ENCODE data around the gene RBM17. TPM values are rescaled to one million over a fixed set of nuclear protein-coding genes. Genes with fewer than 3 reads are reported as not detected.
A peak's percentile ranks its signal among the peaks of the same experiment; 100 is the strongest.

Gene RBM17
- total RNA-seq, 1 donor from 2014 or later = 112 TPM

- Mint-ChIP-seq H3K4me3 (no peak overlapping the region), H3K9me3 (no peaks in the 10 kb centered on the region), H3K27ac (no peak overlapping the region), H3K27me3 (ENCODE audit: low read depth) (no peaks in the 10 kb centered on the region), H3K36me3 (peaks cover 52% of the 10 kb centered on the region), H3K4me1 (peaks cover 7% of the 10 kb centered on the region)
- no peak for DNase-seq (ENCODE audit: low spot score in 2 of 2, unreplicated experiment in 2 of 2)
- TF ChIP-seq, protein P1, sequence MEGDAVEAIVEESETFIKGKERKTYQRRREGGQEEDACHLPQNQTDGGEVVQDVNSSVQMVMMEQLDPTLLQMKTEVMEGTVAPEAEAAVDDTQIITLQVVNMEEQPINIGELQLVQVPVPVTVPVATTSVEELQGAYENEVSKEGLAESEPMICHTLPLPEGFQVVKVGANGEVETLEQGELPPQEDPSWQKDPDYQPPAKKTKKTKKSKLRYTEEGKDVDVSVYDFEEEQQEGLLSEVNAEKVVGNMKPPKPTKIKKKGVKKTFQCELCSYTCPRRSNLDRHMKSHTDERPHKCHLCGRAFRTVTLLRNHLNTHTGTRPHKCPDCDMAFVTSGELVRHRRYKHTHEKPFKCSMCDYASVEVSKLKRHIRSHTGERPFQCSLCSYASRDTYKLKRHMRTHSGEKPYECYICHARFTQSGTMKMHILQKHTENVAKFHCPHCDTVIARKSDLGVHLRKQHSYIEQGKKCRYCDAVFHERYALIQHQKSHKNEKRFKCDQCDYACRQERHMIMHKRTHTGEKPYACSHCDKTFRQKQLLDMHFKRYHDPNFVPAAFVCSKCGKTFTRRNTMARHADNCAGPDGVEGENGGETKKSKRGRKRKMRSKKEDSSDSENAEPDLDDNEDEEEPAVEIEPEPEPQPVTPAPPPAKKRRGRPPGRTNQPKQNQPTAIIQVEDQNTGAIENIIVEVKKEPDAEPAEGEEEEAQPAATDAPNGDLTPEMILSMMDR (IDR thresholded peaks at IDR 0.05; ENCODE audit: unreplicated experiment) = no peak
Measured at GRCh38 chr10:6114299-6114698, 25.5 kb downstream of the RBM17 start.

GRCh38 chr10:6114805-6115341, 26.0 kb downstream of the RBM17 start:
- no peak overlapping the region for H3K27ac Mint-ChIP-seq
- no peaks in the 10 kb centered on the region for H3K9me3 Mint-ChIP-seq
- peaks cover 12% of the 10 kb centered on the region for H3K4me1 Mint-ChIP-seq
- H3K27me3 Mint-ChIP-seq (ENCODE audit: low read depth) = no peaks in the 10 kb centered on the region
- H3K4me3 Mint-ChIP-seq = no peak overlapping the region
- no peak for DNase-seq (ENCODE audit: low spot score in 2 of 2, unreplicated experiment in 2 of 2)
- peaks cover 46% of the 10 kb centered on the region for H3K36me3 Mint-ChIP-seq
- TF ChIP-seq, protein P1 (IDR thresholded peaks at IDR 0.05; ENCODE audit: unreplicated experiment) = no peak

- no peak overlapping the region for H3K4me3 Mint-ChIP-seq
- peaks cover 13% of the 10 kb centered on the region for H3K4me1 Mint-ChIP-seq
- H3K27me3 Mint-ChIP-seq (ENCODE audit: low read depth) = no peaks in the 10 kb centered on the region
- peak overlapping the region; percentile 86 for H3K27ac Mint-ChIP-seq
- peaks cover 44% of the 10 kb centered on the region for H3K36me3 Mint-ChIP-seq
- no peak for DNase-seq (ENCODE audit: low spot score in 2 of 2, unreplicated experiment in 2 of 2)
- TF ChIP-seq, protein P1 (IDR thresholded peaks at IDR 0.05; ENCODE audit: unreplicated experiment) = no peak
- H3K9me3 Mint-ChIP-seq = no peaks in the 10 kb centered on the region
Measured at GRCh38 chr10:6115411-6115810, 26.6 kb downstream of the RBM17 start.

- no peaks in the 10 kb centered on the region for H3K9me3 Mint-ChIP-seq
- no peaks in the 10 kb centered on the region for H3K27me3 Mint-ChIP-seq (ENCODE audit: low read depth)
- H3K27ac Mint-ChIP-seq = peak overlapping the region; percentile 55
- TF ChIP-seq, protein P1 (IDR thresholded peaks at IDR 0.05; ENCODE audit: unreplicated experiment) = no peak
- peaks cover 13% of the 10 kb centered on the region for H3K4me1 Mint-ChIP-seq
- H3K36me3 Mint-ChIP-seq = peaks cover 39% of the 10 kb centered on the region
- no peak for DNase-seq (ENCODE audit: low spot score in 2 of 2, unreplicated experiment in 2 of 2)
- H3K4me3 Mint-ChIP-seq = no peak overlapping the region
Measured at GRCh38 chr10:6115824-6116350, 27.1 kb downstream of the RBM17 start.

DNA sequence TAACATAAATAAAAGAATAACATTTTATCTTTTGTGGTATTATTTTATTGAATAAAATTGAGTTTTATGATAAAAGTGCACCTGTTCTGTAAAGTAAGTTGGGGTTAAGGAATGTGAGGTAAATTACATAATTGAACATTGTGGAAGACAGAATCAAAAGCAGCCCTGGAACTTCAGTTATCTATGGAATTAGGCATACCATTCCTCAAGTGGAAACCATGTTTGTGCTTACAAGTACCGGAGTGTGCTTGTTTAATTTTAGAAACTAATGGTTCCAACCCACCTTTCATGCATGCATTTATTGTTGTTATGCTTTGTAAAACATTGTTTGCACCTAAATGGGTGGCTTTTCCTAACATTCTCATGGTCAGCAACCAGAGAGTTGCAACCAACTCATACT, 28.0 kb downstream of the RBM17 start:
- Mint-ChIP-seq H3K27me3 (ENCODE audit: low read depth) (no peaks in the 10 kb centered on the region), H3K36me3 (peaks cover 36% of the 10 kb centered on the region), H3K4me3 (no peak overlapping the region), H3K4me1 (peaks cover 16% of the 10 kb centered on the region), H3K27ac (no peak overlapping the region), H3K9me3 (no peaks in the 10 kb centered on the region)
- TF ChIP-seq, protein P1 (IDR thresholded peaks at IDR 0.05; ENCODE audit: unreplicated experiment) = no peak
- no peak for DNase-seq (ENCODE audit: low spot score in 2 of 2, unreplicated experiment in 2 of 2)

Data from mesothelial cell of epicardium (in vitro differentiated cells).